ENCODE measurements around the gene MB21D2. TPM values are rescaled to one million over a fixed set of nuclear protein-coding genes. Genes with fewer than 3 reads are reported as not detected.

MB21D2 gene
- total RNA-seq, 1 experiment from 2014 or later = 19.7 TPM

- TF ChIP-seq CDX4 (CRISPR knock-in tag; IDR thresholded peaks at IDR 0.05; ENCODE audit: borderline replicate concordance) = no peak
- no peak for TF ChIP-seq ZBTB21 (CRISPR knock-in tag; IDR thresholded peaks at IDR 0.05; ENCODE audit: borderline replicate concordance)
- TF ChIP-seq, protein P1, sequence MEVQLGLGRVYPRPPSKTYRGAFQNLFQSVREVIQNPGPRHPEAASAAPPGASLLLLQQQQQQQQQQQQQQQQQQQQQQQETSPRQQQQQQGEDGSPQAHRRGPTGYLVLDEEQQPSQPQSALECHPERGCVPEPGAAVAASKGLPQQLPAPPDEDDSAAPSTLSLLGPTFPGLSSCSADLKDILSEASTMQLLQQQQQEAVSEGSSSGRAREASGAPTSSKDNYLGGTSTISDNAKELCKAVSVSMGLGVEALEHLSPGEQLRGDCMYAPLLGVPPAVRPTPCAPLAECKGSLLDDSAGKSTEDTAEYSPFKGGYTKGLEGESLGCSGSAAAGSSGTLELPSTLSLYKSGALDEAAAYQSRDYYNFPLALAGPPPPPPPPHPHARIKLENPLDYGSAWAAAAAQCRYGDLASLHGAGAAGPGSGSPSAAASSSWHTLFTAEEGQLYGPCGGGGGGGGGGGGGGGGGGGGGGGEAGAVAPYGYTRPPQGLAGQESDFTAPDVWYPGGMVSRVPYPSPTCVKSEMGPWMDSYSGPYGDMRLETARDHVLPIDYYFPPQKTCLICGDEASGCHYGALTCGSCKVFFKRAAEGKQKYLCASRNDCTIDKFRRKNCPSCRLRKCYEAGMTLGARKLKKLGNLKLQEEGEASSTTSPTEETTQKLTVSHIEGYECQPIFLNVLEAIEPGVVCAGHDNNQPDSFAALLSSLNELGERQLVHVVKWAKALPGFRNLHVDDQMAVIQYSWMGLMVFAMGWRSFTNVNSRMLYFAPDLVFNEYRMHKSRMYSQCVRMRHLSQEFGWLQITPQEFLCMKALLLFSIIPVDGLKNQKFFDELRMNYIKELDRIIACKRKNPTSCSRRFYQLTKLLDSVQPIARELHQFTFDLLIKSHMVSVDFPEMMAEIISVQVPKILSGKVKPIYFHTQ (CRISPR knock-in tag; IDR thresholded peaks at IDR 0.05) = no peak
- TF ChIP-seq, protein P2, sequence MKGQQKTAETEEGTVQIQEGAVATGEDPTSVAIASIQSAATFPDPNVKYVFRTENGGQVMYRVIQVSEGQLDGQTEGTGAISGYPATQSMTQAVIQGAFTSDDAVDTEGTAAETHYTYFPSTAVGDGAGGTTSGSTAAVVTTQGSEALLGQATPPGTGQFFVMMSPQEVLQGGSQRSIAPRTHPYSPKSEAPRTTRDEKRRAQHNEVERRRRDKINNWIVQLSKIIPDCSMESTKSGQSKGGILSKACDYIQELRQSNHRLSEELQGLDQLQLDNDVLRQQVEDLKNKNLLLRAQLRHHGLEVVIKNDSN (CRISPR knock-in tag; IDR thresholded peaks at IDR 0.05) = no peak
Observed at GRCh38 chr3:192751148-192751547, 166.5 kb downstream of the MB21D2 start (continued).

DNA sequence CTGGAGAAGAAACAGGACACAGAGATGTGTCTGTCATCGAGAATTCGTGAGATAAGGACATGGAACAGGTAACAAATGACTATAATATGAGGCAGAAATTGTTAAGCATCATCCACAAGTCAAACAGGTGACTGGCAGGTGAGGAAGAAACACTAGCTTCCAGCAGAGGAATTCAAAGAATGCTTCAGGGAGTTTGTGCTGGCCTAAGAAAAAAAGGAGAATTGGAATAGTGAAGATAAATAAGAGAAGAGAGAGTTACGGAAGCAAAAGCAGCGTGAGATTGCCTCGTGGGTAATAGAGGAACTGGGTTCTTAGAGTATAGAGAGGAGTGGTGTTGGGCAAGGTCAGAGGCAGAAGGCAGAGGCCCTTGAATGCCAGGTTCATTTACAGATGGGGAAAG is 167.5 kb downstream of the MB21D2 start:
- peaks cover 70% of the 10 kb centered on the region for H3K4me1 Mint-ChIP-seq
- H3K27me3 Mint-ChIP-seq (ENCODE audit: low read depth) = no peaks in the 10 kb centered on the region
- DNase-seq (ENCODE audit: low spot score) (no peak), ATAC-seq (no peak)
- no peak overlapping the region for H3K4me3 Mint-ChIP-seq
- H3K27ac Mint-ChIP-seq = peak overlapping the region; percentile 18; the same call in 1 of the 2 replicates
- CTCF ChIA-PET = interaction anchor here (1.4 kb wide), 1 partner anchor 22 kb away, joined by 4 read pairs; no protein-coding TSS in a partner anchor
- H3K36me3 Mint-ChIP-seq = peaks cover 11% of the 10 kb centered on the region
- POLR2A ChIA-PET = no interaction called here
- H3K9me3 Mint-ChIP-seq = peaks cover 18% of the 10 kb centered on the region
- TF ChIP-seq ATF2 (CRISPR knock-in tag; IDR thresholded peaks at IDR 0.05; ENCODE audit: borderline replicate concordance, low read depth) (no peak), ATF1 (CRISPR knock-in tag; IDR thresholded peaks at IDR 0.05) (no peak), HMGXB4 (CRISPR knock-in tag; IDR thresholded peaks at IDR 0.05) (no peak), CREB1 (CRISPR knock-in tag; IDR thresholded peaks at IDR 0.05) (no peak), FOXJ3 (CRISPR knock-in tag; IDR thresholded peaks at IDR 0.05; ENCODE audit: borderline replicate concordance) (no peak), MXD4 (CRISPR knock-in tag; IDR thresholded peaks at IDR 0.05; ENCODE audit: borderline replicate concordance) (no peak), EMX1 (CRISPR knock-in tag; IDR thresholded peaks at IDR 0.05) (no peak), ESRRA (CRISPR knock-in tag; IDR thresholded peaks at IDR 0.05; ENCODE audit: borderline replicate concordance) (no peak), OVOL2 (CRISPR knock-in tag; IDR thresholded peaks at IDR 0.05; ENCODE audit: borderline replicate concordance) (no peak), ZNF423 (CRISPR knock-in tag; IDR thresholded peaks at IDR 0.05) (no peak), SMAD4 (CRISPR knock-in tag; IDR thresholded peaks at IDR 0.05) (no peak)

DNA sequence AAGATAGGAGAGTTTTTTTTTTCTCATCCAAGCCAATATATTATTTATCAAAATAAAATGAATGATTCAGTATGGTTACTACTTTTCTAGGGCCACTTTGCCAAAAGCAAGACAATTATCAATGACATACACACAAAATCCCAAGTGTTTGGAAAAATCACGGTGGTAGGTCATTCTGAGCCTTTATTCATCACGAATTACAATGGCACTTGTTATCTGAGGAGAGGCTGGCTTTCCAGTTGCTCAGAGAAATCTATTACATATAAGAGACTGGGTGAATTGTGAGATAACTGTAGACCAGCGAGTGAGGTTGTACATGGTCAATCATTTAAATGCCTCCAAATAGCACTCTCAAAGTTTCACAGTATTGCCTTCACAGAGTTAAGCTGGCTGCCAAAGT is 169.9 kb downstream of the MB21D2 start:
- POLR2A ChIA-PET = no interaction called here
- Mint-ChIP-seq H3K27ac (0 out of 2 replicates have a peak overlapping the region, but pooled peaks have one; percentile 82), H3K4me1 (peaks cover 65% of the 10 kb centered on the region)

More for the DNA sequence above, 169.9 kb downstream of the MB21D2 start:
- Mint-ChIP-seq H3K36me3 (peaks cover 11% of the 10 kb centered on the region), H3K4me3 (no peak overlapping the region), H3K27me3 (ENCODE audit: low read depth) (no peaks in the 10 kb centered on the region), H3K9me3 (peaks cover 19% of the 10 kb centered on the region)
- ATAC-seq (no peak), DNase-seq (ENCODE audit: low spot score) (no peak)
- no peak for TF ChIP-seq TEAD1 (CRISPR knock-in tag; IDR thresholded peaks at IDR 0.05)
- CTCF ChIA-PET = interaction anchor here (0.5 to 1.0 kb wide), 2 partner anchors 25 to 29 kb away, joined by 3 to 4 read pairs; no protein-coding TSS in a partner anchor

Data from WTC11 (cell line).